Left forelimb (tissue), 1 donor: ENCODE measurements around the gene SERPINB12.

Source experiments
- DNase-seq: peaks from one replicate; pipeline ENCODE4 v3.0.0-alpha.2; 2018; ENCODE audit warnings: low spot score

The SERPINB12 gene, protein sequence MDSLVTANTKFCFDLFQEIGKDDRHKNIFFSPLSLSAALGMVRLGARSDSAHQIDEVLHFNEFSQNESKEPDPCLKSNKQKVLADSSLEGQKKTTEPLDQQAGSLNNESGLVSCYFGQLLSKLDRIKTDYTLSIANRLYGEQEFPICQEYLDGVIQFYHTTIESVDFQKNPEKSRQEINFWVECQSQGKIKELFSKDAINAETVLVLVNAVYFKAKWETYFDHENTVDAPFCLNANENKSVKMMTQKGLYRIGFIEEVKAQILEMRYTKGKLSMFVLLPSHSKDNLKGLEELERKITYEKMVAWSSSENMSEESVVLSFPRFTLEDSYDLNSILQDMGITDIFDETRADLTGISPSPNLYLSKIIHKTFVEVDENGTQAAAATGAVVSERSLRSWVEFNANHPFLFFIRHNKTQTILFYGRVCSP

DNA sequence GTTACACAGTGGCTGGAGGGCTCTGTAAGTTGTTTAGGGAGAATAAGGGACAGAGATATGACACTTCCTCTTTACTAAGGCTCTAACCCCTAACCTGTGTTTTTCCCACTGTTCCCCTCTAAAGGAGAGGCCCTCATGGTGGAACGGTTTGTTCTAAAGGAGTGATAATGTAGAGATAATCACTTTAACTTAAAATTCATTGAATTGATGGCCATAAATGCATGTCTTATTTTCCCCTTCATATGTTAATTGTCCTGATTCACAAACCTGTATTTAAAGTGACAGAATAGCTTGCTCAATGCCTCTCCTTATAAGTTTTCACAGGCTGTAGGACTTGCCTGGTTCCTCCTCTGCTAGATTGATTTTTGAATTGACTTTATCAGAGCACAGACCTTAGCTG, at the start of gene SERPINB12:
TSS of gene SERPINB12 (plus strand) at position 301 of the 400 bp plus-strand sequence. CDS start 13,791 bp downstream, outside the sequence.
- no peak for DNase-seq

DNA sequence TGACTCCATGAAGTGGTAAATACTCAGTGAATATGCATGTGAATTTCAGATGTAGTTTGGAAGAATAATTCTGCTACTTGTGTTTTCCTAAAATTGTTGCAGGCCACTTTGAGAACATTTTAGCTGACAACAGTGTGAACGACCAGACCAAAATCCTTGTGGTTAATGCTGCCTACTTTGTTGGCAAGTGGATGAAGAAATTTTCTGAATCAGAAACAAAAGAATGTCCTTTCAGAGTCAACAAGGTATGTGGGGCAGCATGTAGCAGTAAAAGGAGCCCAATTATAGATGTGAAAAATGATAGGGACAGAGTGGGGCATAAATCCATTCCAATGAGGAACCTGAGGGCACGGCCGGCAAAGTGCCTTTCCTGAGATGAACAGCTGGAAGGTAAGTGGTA, 49.3 kb upstream of the SERPINB12 start:
- DNase-seq, result no peak

- DNase-seq, result no peak
Measured at GRCh38 chr18:63495675-63496074, 46.5 kb upstream of the SERPINB12 start.

- DNase-seq, result no peak
Measured at GRCh38 chr18:63505566-63506335, 36.4 kb upstream of the SERPINB12 start.

GRCh38 chr18:63506336-63506646, 35.9 kb upstream of the SERPINB12 start:
- no peak for DNase-seq

DNA sequence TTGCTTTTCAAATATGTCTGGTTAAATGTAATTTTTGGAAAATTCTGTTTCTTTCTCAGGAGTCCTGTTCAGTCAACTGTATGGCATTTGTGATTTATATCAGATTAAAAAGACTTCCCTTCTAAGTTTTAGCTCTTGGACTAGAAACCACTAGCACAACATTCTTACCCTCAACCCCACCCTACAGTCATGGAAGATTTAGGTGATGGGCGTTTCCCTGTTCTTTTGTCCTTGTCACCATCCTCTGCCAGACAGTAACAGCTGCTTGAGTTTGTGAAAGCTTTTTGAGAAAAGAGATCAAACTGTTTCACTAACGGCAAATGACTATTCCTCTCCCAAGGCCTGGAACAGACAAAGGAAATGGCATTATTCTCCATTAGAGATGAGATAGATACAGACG, 33.6 kb upstream of the SERPINB12 start:
- DNase-seq, result no peak

DNA sequence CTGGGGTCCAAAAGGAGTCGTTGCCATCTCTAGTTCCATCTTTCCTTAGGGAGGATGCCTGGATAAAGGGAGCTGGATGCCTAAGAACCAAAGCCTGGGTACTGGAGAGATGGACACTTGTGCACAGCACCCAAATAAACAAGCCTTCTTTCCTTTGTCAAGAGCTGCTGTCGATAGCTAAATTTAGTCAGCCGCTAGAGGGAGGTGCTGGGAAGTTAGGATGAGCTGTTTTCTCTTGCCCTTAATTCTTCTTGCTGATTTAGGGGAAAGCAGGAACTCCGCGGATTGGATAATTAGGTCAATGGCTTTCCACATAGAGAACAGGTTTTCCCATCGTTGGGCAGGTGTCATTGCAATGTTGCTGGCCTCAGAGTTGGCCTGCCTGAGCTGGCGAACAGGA, 30.9 kb upstream of the SERPINB12 start:
- DNase-seq, result no peak

DNA sequence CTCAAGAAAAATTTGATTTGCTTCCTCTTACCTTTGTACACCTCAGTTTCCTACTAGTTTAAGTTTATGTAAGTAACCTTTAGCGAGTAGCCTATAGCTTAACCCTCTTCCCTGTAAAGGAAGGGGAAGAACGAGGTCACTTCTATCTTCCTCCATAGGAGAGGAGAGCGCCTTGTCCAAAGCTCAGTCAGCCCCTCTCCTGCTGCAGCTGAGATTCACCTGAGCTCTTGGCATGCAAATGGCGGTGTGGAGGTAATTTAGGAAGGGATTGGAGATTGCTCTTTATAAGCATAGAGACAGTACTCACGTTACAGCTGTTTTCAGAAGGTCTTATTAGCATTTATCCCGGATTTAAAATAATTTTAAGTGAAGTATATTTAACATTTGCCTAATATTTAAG, 27.8 kb upstream of the SERPINB12 start:
- DNase-seq, result no peak

- DNase-seq, result no peak
Measured at GRCh38 chr18:63514888-63515678, 27.1 kb upstream of the SERPINB12 start.

DNA sequence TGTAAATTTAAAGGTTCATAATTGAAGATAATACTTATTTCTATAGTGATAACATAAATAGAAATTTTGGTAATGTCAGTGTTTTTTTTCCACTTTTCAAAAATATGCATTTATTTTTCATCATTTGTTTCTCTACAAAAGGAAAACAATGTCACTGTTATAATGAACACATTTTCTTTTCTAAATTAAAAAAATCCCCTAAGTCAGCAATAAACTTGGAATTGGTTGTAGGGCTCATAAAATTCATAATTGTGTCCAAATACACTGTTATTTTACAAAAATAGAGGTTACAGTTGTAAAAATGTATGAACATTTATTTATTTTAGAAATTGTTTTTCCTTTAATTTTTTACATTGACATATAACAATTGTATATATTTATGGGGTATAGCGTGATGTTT, 26.4 kb upstream of the SERPINB12 start:
- no peak for DNase-seq

- no peak for DNase-seq
Measured at GRCh38 chr18:63518178-63519012, 23.8 kb upstream of the SERPINB12 start.

GRCh38 chr18:63520053-63520685, 22.0 kb upstream of the SERPINB12 start:
- no peak for DNase-seq

- no peak for DNase-seq
Measured at GRCh38 chr18:63523660-63524059, 18.5 kb upstream of the SERPINB12 start.

DNA sequence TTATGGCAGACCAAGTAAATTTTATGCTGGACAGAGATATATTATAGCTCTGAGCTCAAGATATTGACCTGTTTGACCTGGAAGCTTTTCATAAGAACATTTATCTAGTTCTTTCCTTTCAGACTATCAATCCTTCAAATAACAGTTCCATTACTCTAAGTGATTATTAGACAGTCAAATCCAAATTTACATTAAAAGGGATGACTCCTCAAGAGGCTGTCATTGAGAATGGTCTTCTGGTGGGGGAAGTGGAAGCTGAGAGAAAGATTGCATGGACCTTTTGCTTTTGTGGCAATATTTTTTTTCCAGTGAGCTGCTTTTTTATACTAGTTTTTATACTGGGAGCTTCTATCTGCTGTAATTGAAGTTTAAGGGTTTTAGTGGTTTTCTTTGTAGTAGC, 14.9 kb upstream of the SERPINB12 start:
- no peak for DNase-seq

GRCh38 chr18:63528863-63529492, 13.2 kb upstream of the SERPINB12 start:
- DNase-seq, result no peak

DNA sequence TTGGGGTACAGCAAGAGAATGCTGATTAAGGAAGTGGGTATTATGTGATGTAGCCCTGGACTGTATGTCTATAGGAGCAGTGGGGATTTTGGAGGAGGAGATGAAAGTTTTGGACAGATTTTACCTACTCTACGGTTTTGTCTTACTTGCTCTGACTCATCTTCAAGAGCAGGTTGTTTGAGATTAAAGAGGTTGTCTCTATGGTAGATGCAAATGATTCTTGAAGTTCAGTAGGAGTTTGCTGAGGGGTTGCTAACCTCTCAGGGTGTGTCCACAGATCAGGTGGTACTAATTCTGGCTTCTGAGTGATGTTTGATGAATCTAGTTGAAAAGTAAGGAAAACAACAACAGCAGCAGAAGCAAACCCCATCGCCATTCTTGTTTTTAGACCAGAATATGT, 9.7 kb upstream of the SERPINB12 start:
- no peak for DNase-seq

- DNase-seq, result no peak
Measured at GRCh38 chr18:63534615-63535014, 7.6 kb upstream of the SERPINB12 start.

- DNase-seq, result no peak
Measured at GRCh38 chr18:63539904-63540510, 2.2 kb upstream of the SERPINB12 start.

DNA sequence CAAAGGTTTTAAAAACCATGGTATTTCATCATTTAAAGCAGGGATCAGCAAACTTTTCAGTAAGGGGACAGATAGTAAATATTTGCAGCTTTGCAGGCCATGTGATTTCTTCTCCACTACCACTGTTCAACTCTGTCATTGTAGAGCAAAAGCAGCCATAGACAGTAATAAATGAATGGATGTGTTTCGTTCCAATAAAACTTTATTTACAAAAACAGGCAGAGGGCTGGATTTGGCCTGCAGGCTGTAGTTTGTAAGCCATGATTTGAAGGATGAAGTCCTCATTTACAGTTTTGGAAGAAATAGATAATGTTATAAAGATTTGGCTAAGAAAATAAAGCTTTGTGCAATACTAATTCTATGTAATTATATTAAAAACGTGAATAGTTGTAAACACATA, 1.8 kb downstream of the SERPINB12 start:
- DNase-seq, result no peak

DNA sequence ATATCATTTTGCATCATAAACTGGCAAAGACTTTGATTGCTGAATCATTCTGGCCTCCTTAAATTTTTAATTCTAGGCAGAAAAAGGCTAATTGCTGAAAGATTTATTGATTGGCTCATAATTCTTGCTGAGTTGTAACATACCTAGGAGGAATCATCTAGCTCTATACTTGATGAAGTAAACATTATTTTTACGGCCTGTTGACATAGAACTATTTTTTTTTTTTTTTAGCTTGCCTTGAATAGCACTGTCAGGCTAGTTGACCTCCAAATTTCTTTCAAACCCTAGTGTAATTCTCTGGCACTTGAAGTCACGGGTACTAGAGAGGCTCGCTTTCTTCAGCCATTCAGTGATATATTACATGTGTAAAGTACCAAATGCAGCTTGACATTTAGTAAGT, 2.8 kb downstream of the SERPINB12 start:
- no peak for DNase-seq
